Bronchial epithelial cell (primary cell): ENCODE measurements around the gene ZFP36. TPM values are rescaled to one million over a fixed set of nuclear protein-coding genes. Genes with fewer than 3 reads are reported as not detected.

ENCODE experiments used
- DNase-seq: peaks from one replicate; pipeline ENCODE4 v3.0.0-alpha.2; 2010; ENCODE audit warnings: low read depth
- FAIRE-seq: peaks from 2 replicates; lab custom pipeline; 2011; peaks lifted over from hg19 to GRCh38; lab: Jason Lieb, UNC
- H3K27me3 ChIP-seq: 2 replicates; pipeline ENCODE4 v1.5.1; 2011; ENCODE audit warnings: low read length; ENCODE audit not compliant: control insufficient read depth, insufficient read depth
- H3K36me3 ChIP-seq: 2 replicates; pipeline ENCODE4 v1.5.1; 2011; ENCODE audit warnings: low read length; ENCODE audit not compliant: control insufficient read depth, insufficient read depth
- H3K4me3 ChIP-seq: 2 replicates; pipeline ENCODE4 v1.5.1; 2011; ENCODE audit warnings: mild to moderate bottlenecking, low read depth, low read length, control low read depth
- total RNA-seq: library from RNA; depleted of rRNA; stranded (reverse); fragments of >200 nt; gene quantifications from 2 replicates; pipeline ENCODE4 v1.2.1, GENCODE V29; 2014
- TF ChIP-seq, protein P1 (sequence below): IDR thresholded peaks from 2 replicates; pipeline ENCODE4 v1.5.1; 2011; ENCODE audit warnings: mild to moderate bottlenecking, moderate library complexity, low read length, control low read depth, inconsistent platforms; ENCODE audit not compliant: insufficient read depth, severe bottlenecking

The ZFP36 gene
- total RNA-seq, 1 donor from 2014 or later: 3.4 TPM

DNA sequence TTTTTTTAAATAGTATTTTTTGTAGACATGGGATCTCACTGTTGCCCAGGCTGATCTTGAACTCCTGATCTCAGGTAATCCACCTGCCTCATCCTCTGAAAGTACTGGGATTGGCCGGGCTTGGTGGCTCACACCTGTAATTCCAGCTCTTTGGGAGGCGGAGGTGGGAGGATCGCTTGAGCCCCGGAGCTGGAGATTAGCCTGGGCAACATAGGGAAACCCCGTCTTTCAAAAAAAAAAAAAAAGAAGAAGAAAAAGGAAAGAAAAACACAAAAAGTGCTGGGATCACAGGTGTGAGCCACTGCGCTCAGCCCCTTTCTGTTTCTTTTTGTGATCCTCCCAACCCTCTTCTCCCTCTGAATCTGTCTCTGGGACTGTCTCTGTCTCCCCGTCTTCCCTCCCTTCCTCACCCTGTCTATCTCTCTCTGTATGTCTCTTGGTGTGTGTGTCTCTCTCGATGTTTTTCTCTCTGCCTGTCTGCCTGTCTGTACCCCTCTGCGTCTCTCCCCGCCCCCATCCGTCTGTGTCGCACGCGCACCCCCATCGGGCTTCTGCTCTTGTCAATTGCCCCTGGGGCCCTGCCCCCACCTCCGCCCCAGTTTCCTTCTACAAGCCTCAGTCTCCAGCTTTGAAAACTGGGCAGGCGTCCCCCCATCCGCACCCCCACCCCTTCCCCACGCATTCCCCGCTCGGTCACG, 540 bp upstream of the ZFP36 start:
- H3K27me3 ChIP-seq: no peaks in the 10 kb centered on the region
- no peak for FAIRE-seq
- H3K4me3 ChIP-seq: peak overlapping the region; percentile 98
- peak; percentile 33 for DNase-seq
- peaks cover 16% of the 10 kb centered on the region for H3K36me3 ChIP-seq
- TF ChIP-seq, protein P1, sequence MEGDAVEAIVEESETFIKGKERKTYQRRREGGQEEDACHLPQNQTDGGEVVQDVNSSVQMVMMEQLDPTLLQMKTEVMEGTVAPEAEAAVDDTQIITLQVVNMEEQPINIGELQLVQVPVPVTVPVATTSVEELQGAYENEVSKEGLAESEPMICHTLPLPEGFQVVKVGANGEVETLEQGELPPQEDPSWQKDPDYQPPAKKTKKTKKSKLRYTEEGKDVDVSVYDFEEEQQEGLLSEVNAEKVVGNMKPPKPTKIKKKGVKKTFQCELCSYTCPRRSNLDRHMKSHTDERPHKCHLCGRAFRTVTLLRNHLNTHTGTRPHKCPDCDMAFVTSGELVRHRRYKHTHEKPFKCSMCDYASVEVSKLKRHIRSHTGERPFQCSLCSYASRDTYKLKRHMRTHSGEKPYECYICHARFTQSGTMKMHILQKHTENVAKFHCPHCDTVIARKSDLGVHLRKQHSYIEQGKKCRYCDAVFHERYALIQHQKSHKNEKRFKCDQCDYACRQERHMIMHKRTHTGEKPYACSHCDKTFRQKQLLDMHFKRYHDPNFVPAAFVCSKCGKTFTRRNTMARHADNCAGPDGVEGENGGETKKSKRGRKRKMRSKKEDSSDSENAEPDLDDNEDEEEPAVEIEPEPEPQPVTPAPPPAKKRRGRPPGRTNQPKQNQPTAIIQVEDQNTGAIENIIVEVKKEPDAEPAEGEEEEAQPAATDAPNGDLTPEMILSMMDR: no peak

DNA sequence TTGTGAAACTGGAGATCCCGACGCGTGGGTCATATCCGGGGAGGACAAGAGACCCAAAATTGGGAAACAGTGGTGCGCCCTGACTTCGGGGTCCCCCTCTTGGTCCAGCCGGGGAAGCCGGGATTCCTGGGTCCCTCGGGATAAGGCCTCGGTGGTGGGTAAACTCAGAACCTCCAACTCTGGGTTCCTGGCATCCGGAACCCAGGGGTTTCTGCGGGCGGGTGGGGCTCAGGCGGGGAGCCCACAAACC, 688 bp downstream of the ZFP36 start:
- no peaks in the 10 kb centered on the region for H3K27me3 ChIP-seq
- TF ChIP-seq, protein P1: no peak
- no peak for FAIRE-seq
- no peak for DNase-seq
- peak overlapping the region; percentile 98 for H3K4me3 ChIP-seq
- H3K36me3 ChIP-seq: peaks cover 16% of the 10 kb centered on the region

DNA sequence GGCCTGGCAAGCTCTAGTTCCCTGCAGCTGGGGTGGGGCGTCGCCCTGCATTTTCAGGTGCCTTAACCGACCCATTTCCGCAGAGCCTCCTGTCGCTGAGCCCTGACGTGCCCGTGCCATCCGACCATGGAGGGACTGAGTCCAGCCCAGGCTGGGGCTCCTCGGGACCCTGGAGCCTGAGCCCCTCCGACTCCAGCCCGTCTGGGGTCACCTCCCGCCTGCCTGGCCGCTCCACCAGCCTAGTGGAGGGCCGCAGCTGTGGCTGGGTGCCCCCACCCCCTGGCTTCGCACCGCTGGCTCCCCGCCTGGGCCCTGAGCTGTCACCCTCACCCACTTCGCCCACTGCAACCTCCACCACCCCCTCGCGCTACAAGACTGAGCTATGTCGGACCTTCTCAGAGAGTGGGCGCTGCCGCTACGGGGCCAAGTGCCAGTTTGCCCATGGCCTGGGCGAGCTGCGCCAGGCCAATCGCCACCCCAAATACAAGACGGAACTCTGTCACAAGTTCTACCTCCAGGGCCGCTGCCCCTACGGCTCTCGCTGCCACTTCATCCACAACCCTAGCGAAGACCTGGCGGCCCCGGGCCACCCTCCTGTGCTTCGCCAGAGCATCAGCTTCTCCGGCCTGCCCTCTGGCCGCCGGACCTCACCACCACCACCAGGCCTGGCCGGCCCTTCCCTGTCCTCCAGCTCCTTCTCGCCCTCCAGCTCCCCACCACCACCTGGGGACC, 1.2 kb downstream of the ZFP36 start:
- TF ChIP-seq, protein P1: no peak
- Histone ChIP-seq H3K36me3 (peaks cover 16% of the 10 kb centered on the region), H3K27me3 (no peaks in the 10 kb centered on the region), H3K4me3 (peak overlapping the region; percentile 98)
- DNase-seq: no peak
- FAIRE-seq: no peak

DNA sequence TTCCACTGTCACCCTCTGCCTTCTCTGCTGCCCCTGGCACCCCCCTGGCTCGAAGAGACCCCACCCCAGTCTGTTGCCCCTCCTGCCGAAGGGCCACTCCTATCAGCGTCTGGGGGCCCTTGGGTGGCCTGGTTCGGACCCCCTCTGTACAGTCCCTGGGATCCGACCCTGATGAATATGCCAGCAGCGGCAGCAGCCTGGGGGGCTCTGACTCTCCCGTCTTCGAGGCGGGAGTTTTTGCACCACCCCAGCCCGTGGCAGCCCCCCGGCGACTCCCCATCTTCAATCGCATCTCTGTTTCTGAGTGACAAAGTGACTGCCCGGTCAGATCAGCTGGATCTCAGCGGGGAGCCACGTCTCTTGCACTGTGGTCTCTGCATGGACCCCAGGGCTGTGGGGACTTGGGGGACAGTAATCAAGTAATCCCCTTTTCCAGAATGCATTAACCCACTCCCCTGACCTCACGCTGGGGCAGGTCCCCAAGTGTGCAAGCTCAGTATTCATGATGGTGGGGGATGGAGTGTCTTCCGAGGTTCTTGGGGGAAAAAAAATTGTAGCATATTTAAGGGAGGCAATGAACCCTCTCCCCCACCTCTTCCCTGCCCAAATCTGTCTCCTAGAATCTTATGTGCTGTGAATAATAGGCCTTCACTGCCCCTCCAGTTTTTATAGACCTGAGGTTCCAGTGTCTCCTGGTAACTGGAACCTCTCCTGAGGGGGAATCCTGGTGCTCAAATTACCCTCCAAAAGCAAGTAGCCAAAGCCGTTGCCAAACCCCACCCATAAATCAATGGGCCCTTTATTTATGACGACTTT, 2.0 kb downstream of the ZFP36 start:
- FAIRE-seq (no peak), DNase-seq (peak; percentile 65)
- Histone ChIP-seq H3K36me3 (peaks cover 16% of the 10 kb centered on the region), H3K27me3 (no peaks in the 10 kb centered on the region), H3K4me3 (peak overlapping the region; percentile 98)
- TF ChIP-seq, protein P1: no peak

DNA sequence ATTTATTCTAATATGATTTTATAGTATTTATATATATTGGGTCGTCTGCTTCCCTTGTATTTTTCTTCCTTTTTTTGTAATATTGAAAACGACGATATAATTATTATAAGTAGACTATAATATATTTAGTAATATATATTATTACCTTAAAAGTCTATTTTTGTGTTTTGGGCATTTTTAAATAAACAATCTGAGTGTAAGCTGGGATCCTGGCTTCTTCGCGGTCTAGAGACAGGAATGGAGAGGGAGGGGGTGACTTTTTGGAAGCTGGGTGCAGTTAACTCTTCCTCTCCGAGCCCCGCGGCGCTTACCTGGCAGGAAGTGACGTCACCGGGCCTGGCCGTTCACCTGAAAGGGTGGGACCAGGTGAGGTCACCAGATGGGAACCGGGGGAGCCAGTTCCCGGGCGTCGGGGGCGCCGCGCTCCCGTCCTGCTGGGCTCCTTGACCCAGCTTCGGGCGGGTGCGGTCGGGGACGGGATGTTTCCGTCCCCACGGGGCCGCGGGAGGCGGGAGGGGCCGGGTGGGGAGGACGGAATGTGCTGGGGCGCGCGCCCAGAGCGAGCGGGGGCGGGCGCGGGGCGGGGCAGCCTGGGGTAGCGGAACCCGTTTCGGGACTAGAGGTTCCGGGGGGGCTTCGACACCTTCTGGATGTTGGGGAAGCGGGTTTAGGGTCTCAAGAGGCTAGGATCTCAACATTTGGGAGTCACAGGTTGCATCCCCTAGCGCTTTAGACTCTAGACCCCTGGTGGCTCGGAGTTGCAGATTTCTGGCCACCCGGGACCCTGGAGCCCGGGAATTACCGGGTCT, 2.8 kb downstream of the ZFP36 start:
- TF ChIP-seq, protein P1: no peak
- H3K36me3 ChIP-seq: peaks cover 16% of the 10 kb centered on the region
- peak overlapping the region; percentile 98 for H3K4me3 ChIP-seq
- H3K27me3 ChIP-seq: no peaks in the 10 kb centered on the region
- FAIRE-seq (no peak), DNase-seq (peak; percentile 88)
